HG03045 (cell line): ENCODE results near the gene WARS2.

Experiments
- ATAC-seq: cut with Tn5 transposase; IDR thresholded peaks from one replicate; pipeline ENCODE4 v1.9.1; 2021; ENCODE audit warnings: mild to moderate bottlenecking, moderate library complexity; ENCODE audit not compliant: unreplicated experiment

The WARS2 gene

DNA sequence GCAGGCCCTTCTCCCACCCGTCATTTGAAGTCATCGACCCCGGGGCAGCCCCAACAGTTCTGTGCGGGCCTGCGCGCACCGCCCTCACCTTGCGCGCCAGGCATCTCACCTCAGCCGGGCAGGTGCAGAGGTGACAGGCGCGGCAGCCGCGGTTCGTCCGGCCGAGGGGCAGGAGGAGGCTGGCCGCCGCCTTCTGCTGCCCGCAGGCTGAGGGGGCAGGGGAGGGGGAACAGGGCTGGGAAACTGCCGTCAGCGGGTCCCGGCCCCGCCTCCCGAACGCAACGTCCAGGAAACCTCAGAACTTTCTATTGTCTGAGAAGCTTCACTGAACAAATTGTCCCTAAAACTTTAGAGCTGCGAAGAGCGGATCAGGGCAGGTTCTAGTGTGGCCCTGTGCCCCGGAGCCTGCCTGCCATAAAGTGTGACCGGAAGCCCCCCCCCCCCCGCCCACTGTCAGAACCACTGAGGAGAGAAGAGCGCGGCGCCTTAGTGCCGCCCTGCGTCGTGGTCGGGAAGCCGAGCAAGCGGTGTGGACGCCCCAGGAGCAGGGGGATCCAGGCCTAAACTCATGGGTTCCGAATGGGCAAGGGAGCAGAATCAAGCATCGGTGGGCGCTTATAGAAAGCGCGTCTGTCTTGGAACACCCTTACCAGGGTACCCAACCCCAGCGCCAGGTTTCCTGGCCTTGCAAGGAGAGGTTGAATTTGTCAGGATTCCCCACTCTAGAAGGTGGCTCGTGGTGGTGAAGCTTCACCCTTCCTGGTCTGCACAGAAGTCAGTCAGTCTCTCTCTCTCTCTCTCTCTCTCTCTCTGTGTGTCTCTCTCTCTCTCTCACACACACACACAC, 139.0 kb downstream of the WARS2 start:
- ATAC-seq = no peak

DNA sequence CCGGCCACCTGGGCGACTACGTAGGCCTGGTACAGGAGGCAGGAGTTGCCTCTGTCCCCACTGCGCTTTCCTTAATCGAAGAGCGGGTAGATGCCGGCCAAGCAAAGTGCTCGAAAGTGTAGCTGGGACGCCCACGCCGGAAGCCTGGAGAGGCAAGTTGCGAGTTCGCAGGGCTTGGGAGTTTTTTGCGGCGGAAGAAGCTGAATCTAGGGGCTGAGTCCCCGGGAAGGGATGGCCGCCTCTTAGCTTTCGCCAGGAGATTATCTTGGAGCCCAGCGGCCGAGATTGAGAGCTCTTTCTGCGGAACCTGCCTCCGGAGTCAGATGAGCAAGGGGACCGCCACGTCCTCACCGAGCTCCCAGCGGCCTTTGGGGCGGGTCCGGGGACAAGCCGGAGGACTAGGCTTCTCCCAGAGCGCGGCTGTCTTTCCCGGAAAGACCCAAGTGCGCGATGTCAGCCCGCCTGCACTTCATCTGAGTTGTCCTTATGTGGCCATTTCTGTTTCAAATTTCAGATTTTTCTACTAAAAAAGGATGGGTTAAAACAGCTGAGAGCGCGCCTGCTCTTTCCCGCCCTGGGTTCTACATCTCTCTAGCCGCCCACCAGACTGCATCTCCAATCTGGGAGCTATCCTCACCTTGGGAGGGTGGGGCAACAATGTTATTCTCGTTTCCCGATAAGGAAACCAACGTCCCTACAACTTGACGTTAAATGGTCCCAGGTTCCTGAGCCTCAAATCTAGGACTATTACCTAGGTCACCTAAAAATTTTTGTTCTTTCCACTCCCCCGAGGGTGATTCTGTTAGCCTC, 139.9 kb downstream of the WARS2 start:
- no peak for ATAC-seq

DNA sequence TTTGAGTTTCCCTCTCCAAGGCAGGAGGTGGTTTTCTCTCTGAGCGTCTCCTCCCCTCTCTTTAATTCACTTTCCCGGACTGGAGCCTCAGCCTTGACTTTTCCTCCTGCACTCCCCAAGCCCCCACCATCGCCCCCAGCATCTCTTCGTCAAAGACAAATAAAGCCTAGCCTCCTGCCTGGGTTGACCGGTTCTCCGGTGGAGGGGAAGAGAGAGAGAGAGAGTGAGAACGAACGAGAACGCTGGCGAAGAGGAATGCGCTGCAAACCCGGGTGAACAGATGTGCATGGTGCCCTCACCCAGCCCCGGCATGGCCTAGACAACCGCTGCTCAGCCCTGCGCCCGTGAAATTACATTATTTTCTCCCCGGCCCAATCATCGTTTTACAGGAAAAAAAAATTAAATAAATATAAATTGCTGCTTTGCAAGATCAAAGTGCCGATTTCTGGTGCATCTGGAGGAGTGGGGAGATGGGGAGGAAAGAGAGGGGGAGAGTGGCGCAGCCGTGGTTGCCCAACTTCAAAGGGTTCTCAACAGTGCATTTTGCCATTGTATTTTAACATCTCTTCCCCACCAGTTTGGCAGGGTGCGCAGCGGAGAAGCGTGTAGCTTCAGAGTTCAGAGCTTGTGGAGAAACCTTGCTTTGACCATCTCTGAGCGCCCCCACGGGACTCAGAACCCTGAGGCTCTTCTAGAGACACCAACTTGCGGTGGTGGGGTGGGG, 140.9 kb downstream of the WARS2 start:
- ATAC-seq = no peak

DNA sequence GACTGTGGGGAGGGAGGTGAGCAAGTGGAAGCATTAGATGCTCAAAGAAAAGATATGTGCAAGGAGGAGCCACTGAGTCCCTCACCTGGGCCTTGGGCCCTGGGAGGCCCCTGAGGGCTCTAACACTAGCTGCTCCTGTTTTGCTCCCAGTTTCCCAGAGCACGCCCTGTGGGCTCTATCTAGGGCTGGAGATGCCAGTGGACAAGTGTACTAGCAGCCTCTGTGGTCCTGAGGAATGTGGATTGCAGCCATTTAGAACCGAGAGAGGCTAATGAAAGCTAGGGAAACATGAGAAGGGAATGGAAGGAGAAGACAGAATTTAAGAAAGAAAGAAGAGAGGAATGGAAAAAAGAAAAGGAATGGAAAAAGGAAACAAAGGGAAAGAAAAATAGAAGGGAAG, 142.3 kb downstream of the WARS2 start:
- ATAC-seq = no peak

DNA sequence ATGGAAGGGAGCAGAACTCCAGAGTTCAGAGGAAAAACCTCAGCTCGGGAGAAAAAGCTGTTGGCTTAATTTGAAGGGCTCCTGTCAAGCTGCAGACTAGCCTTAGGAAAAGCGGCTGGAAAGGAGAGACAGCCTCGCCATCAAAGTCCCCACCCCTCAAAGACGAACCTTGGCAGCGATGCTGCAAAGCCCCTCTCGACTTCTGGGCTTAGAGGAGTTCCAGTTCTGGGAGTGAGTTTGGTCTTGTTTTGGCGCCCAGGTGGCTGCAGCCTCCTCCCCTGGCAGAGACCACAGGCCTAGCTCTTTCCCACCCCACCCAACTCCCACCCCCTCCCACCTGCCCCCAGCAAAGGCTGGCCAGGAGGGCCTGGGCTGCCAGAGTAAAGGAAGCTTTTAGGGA, 143.2 kb downstream of the WARS2 start:
- no peak for ATAC-seq

DNA sequence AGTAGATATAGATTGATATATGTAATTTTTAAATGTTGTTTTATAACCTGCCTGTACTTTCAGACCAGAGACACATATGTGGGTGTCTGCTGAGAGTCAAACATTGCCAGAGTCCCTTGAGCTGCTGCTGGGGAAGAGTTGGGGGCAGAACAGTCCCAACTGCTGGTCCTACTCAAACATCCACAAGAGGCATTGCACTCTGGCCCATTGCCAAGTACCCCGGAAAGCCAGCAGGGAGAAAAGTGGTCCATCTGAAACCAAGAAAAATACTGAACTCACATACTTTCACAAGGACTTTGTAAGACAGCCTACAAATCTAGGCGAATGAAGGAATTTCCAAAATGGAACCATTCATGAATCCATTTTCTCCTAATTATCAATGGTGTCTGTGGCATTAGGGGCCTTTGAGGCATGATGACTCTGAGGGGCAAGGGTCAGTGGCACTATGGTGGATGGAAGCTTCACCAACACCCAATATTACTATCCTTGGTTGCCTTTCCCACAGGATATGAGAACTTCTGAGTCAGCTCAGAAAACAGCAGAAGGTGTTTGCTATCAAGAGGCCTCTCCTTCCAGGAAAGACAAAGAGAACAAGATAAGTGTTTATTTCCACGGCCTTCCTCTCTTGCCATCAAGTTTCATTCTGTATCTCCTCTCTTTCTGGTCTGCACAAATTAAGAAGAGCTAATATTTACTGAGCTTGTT, 145.0 kb downstream of the WARS2 start:
- no peak for ATAC-seq

DNA sequence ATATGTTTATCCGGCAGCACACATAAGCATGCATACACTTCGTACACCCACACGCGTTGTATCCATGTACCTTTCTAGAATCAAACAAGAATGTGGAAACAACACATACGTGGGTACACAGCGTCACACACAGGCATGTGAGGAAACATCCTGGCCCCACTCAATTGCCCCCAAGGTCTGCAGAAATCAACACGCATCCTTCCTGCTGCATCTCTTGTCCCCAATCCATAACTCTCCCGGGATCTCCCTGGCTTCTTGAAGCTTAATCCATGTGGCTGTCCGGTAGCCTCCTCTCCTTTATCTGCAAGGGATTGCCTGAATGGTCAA, 146.8 kb downstream of the WARS2 start:
- no peak for ATAC-seq

DNA sequence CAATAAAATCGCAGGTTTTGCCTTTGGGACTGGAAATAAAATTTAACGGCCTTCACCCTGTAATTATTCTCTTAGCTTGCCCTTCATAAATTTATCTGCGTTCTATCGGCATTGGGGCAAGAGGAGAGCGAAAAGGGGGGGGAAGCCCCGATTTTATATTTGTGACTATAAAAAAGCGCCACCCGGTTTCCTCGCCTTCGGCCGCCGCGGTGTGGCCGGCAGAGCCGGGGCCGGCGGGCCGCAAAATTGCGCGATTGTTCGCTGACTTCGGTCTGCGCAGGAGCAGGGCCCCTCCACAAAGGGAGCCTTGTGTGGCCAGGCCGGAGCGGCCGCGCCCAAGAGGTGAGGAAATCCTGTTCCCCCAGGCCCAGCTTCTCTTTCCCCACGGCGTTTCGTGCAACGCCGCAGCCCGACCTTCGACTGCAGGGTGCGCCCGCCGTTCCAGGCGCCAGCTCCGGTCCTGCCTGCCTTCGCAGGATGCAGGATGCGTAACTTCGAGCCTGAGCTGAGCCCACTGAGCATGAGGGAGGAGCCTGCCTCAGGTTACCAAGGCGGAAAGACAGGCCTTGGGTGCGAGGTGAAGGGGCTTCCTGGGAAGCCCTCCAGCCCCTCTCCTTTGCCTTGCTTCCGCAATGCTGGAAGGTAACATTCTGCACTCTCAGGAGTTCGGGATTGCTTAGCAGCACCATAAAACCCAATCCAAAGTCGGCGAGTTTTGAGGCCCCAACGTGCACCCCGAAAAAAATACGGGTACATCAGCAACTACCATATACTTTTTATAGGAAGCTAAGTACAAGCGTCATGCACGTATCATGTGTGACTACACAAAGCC, 147.4 kb downstream of the WARS2 start:
- no peak for ATAC-seq

DNA sequence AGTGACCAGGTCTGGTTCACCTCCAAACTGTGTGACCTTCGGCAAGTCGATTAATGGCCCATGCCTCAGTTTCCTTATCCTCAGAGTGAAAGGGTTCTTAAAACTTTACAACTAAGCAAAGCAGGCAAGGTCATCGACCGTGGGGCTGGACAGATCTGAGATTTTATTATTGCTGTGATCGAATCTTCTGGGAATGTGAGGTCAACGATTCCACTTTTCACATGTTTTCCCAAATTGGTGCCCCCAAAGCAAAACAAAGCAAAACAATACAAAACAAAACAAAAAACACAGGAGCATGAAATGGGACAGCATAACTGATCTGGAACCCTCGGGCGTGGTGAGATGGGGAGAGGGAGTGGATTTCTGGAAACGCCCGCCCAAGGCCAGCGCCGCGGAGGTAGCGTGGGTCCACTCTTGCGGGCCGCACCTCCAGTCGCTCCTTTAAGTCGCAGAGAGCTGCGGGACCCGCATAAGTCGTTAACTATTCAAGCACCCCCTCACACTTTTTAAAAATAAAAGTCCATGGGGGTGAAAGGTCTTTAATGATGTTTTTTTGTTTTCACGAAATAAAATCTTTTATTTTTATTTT, 148.1 kb downstream of the WARS2 start:
- no peak for ATAC-seq

DNA sequence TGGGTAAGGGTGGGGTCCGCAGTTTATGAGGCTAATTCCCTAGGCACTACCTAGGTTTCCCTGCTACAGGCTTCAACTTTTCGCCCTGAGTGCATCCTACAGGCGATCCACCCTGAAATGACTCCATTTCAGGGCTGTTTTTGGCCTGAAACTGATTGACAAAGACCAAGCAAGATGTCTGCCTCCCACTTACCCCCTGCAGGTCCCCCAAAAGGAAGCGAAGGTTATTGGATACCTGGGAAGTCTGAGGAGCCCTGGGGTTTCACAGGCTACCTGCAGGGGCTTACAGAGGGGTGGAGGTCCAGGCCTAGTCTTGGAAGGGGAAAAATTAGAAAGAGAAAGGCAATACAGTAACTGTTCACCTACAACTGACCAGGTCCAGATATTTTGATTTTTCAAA, 149.0 kb downstream of the WARS2 start:
- ATAC-seq = no peak

DNA sequence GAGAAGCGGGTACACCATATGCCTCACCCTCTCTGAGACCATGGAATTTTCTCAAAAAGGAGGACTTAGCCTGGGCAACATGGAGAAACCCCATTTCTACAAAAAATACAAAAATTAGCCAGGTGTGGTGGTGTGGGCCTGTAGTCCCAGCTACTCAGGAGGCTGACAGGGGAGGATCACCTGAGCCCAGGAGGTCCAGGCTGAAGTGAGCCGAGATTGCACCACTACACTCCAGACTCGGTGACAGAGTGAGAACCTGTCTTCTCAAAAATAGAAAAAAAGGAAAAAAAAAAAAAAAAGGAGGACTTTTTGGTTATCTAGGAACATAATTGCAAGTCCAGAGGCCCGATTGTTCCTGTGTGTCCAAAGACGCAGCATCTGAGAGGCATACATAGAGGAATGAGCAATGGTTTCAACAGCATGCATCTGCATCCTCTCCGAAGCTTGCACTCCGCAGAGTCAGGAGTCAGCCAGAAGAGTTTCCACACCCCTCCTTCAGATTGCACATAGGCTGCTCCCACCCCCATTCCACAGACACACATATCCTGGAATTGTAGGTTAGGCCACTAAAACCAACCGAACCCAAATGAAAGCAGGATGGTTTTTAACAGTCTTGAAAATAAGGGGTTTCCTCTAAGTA, 149.8 kb downstream of the WARS2 start:
- ATAC-seq = no peak

DNA sequence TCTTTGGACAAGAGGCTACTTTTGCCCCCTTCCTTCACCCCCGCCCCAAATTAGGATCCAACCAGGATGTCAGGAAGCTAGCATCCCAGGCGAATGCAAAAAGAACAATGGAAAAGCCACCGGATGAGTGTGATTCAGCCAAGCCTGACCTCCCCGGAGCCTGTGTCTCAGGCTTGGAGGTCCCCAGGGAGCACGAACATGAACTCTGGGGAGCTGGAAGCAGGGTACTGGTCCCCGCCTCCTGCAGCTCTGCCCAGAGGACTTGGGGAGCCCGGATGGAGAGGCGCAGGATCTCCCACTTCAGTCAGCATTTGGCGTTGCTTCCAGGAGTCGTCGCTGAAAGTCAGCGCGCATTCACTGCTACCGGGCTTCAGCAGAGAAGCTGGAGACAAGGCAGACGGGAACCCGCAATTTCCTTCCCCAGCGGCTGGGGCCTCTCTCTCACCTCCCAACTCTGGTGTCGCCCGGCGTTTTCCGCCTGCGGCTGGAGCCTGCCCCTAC, 150.5 kb downstream of the WARS2 start:
- ATAC-seq = no peak

DNA sequence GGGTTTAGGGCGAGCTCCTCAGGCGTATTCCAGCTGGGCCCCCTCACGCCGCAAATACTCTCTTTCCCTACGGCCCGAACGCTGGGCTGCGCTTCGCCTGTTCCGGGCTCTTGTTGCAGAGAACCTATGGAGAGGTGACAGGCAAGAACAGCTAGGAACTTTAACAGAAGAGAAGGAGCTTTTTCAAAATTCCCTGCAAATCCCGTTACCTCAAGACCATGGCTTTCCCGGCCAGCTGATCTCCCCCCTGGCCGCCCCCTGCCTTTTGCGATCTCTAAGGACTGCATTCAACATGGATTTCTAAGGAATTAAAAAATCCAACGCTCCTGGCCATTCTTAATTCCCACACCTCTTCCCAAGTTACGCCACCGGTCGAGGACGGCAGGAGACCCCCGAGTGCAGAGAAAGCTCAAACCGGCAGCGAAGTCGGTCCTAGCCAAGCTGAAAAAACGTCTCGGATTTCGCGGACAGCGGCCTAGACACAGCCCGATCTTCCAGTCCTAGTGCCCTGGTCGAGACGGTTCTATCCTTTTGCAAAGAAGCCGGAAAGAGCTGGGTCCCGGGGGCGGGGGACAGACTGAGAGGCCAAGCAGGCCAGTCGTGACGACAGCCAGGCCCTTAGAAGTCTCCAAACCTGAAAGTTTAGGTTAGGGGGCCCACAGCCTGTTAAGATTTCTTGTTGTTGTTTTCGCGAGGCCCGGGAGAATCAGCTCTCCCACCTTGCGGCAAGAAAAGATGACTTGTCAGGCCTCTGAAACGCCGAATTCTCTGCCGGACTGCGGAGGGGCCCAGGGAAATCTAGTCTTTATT, 151.2 kb downstream of the WARS2 start:
- no peak for ATAC-seq

DNA sequence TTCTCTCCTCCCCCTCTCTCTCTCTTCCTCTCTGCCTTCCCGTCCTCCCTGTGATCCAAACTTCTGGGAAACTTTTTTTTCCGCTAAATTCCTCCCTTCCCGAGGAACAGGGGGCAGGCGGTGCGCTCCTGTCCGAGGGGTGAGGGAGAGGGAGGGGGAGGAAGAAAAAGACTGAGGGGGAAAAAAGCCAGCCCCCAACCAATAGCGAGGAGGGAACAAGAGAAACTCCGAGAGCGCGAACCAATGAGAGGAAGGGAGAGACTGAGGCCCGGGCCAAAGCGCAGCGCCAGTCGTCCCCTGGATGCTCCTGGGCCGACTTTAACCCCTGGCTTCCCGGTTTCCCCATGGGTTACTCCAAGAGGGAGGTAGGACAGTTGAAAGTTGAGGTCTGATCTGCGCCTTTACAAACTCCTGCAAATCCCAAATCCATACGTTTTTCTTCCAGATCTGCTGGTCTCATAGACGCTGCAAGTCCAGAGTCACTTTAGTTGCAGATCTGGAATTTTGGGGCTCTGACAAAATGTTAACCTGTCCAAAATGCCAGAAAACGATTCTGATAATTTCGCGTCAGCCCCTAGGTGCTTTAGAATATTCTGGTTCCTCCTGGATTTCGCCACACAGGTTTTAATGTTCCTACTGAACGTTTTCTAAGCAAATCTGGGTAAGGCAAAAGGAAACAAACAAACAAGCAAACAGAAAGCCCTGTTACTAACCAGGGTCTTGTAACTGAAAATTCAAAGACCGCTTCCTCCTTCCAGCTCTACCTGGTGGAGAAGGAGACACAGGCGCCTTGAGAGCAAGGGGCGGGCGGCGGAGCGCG, 152.1 kb downstream of the WARS2 start, which contains the start of gene TBX15:
TSS of gene TBX15 (minus strand) at position 158 of the 820 bp plus-strand sequence. CDS start 548 bp downstream, outside the sequence.
- no peak for ATAC-seq

DNA sequence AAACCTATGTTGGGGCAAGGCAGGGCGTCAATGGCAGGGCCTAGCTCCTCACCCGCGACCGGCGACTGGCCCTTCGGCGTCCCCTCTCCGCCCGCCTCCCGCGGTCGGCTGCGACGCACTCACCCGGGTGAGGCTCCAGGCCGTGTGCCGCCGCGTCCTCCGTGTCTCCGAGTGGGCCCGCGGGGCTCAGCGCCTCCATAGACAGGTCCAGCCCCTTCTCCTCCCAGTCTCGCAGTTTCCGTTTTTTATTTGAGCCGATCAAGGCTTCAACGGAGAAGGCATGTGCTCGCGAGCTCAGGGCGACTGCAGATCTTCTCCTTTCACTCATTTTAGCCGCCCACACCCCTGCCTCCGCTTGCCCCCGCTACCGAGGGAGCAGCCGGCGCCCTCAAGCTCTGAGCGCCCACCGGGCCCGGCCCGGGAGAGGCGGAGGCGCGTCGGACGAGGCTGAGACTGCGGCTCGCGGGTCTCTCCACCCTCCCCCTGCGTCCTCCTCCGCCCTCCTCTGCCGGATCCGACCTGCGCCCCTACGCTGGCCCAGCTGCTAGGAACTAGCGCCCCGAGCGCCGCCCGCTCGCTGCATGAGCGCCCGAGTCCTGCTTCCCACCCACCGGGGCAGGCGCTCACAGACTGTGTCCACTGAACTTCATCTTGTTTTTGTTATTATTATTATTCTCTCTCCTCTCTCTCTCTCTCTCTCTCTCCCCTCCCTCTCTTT, 152.8 kb downstream of the WARS2 start:
- no peak for ATAC-seq

DNA sequence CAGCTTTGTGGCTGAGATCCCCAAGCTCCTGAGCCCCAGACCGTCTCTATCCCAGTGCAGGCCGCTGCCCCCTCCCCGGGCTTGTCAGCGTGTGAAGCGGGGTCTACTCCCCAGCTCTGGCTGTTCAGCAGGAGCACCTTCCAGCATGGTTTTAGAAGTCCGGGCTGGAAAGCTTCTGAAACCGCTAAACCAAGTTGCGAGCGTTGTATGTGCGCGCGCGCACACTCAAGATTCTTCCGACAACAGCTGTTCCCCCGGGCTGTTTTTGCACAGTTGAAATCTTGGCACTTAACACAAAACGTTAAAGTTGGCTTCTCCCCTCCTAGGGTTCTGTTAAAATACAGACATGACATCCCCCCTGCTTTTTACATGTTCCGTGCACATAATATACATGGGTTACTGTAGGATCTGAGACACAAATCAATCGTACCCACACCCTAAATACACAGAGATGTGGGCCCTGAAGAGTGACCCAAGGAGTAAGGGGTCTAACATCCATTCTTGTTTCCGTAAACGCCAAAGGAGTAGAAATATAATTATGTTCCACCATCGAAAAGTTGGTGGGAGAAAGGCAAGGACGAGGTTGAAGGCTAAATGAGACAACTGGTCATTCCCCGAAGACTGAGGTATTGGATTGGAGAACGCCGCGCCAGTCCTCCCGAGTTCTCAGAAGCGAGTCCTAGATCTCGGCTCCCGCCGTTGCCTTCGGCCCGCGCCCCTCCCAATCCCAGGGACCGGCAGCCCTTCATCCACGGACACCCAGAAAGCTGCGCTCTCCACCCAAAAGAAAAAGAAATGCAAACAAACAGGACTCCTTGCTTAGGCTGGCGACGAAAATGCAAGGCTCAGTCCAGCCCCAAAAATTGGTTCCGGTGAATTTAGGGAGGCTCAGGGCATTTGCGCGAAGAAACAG, 153.6 kb downstream of the WARS2 start:
- no peak for ATAC-seq
